ENCODE data around the gene JMJD1C. TPM values are rescaled to one million over a fixed set of nuclear protein-coding genes. Genes with fewer than 3 reads are reported as not detected.
"Not testable (repeated sequence)": the region's sequence is repeated elsewhere in the genome, so short reads cannot be mapped to it uniquely, and the experiment has no call there.

The JMJD1C gene
- total RNA-seq, 1 donor from 2014 or later, result 62.6 TPM

DNA sequence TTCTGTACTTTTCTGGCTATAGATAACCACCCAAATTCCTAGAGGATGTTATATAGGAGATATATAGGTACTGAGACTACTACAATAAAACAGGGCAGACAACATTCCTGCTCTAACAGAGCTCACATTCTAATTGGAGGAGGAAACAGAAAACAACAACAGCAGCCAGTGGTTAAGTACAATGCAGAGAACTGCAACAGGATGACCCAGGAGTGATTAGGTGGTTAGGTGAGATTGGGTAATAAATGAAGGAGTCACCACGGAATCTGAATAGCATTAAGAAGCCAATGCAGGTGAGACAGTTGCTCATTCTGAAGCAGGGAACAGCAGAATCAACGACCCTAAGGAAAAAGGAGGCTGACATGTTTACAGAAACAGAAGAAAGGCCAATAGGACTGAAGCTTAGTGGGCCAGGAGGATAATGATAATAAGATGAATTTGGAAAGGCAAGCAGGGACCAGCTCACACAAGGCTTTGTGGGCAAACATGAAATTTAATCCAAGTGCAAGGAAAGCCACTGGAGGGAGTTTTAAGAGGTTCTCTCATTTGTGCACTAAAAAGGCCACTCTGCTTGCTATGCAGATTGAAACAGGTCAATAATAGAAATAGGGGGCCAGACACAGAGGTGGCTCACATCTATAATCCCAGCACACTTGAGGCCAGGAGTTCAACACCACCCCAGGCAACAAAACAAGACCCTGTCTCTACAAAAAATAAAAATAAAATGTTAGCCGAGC lies 38.5 kb upstream of the JMJD1C start:
- TF ChIP-seq, protein P1, sequence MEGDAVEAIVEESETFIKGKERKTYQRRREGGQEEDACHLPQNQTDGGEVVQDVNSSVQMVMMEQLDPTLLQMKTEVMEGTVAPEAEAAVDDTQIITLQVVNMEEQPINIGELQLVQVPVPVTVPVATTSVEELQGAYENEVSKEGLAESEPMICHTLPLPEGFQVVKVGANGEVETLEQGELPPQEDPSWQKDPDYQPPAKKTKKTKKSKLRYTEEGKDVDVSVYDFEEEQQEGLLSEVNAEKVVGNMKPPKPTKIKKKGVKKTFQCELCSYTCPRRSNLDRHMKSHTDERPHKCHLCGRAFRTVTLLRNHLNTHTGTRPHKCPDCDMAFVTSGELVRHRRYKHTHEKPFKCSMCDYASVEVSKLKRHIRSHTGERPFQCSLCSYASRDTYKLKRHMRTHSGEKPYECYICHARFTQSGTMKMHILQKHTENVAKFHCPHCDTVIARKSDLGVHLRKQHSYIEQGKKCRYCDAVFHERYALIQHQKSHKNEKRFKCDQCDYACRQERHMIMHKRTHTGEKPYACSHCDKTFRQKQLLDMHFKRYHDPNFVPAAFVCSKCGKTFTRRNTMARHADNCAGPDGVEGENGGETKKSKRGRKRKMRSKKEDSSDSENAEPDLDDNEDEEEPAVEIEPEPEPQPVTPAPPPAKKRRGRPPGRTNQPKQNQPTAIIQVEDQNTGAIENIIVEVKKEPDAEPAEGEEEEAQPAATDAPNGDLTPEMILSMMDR (conservative IDR thresholded peaks at IDR 0.05), result no peak
- Mint-ChIP-seq H3K9me3 (no peaks in the 10 kb centered on the region), H3K4me3 (peak overlapping the region; percentile 48), H3K4me1 (ENCODE audit: unreplicated experiment) (peaks cover 22% of the 10 kb centered on the region), H3K27ac (peak overlapping the region; percentile 86), H3K36me3 (peaks cover 17% of the 10 kb centered on the region), H3K27me3 (no peaks in the 10 kb centered on the region)
- no peak for DNase-seq (ENCODE audit: extremely low spot score, unreplicated experiment)

DNA sequence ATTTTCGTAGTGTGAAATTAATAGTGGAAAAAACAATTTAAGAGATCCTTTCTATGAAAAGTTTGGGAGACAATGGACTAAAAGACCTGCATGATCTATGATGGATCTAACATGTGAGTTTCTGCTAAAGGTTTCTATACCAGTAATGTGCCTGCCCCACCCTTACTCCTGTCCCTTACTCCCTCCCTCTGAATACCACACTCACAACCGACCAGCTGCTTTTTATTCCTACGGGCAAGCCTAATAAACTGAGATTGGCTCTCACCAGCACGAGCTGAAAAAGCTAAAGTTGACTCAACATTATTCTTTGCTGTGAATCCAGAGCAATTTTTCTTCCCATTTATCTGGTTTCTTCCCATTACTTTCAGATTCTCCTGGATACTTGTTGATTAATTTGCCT lies 37.6 kb upstream of the JMJD1C start:
- DNase-seq (ENCODE audit: extremely low spot score, unreplicated experiment), result no peak
- TF ChIP-seq, protein P1 (conservative IDR thresholded peaks at IDR 0.05), result no peak
- H3K4me1 Mint-ChIP-seq (ENCODE audit: unreplicated experiment), result peaks cover 22% of the 10 kb centered on the region
- peaks cover 10% of the 10 kb centered on the region for H3K36me3 Mint-ChIP-seq
- H3K4me3 Mint-ChIP-seq, result peak overlapping the region; percentile 48
- no peaks in the 10 kb centered on the region for H3K27me3 Mint-ChIP-seq
- H3K9me3 Mint-ChIP-seq, result no peaks in the 10 kb centered on the region
- H3K27ac Mint-ChIP-seq, result peak overlapping the region; percentile 86

DNA sequence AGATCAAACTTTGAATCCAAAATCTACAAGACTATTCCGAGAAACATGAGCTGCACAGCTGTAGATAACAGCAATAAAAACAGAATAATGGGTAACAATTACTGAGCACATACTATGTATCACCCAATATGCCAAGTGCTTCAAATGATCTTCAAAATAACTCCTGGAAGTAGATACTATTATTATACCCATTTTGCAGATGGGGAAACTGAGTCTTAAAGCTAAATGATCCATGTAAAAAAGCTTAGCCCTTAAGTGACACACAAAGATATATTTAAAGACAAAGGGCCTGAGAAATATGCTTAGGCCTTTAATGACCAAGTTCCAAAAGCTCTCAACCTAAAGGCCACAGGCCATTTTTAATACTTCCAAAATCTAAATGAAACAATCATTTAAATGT lies 37.1 kb upstream of the JMJD1C start:
- no peaks in the 10 kb centered on the region for H3K27me3 Mint-ChIP-seq

DNA sequence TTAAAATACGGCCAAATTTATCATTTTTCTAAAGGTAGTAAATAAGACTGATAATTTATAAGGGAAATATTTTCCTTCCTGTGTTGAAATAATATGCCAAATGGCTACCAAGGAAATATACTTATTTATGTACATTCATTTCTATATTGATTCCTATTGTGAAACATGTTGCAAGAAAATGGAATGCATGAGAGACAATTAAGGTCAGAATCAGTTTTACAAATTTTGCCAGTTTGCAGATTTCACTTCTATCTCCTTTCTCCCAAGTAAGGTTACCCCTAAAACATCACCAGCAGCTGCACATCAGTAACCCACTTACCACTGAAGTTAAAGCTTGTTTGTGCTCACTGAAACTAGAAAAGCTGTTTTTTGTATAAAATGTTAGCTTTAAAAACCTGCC lies 36.2 kb upstream of the JMJD1C start:
- TF ChIP-seq, protein P1 (conservative IDR thresholded peaks at IDR 0.05), result no peak
- DNase-seq (ENCODE audit: extremely low spot score, unreplicated experiment), result no peak
- peaks cover 3% of the 10 kb centered on the region for H3K36me3 Mint-ChIP-seq
- peaks cover 23% of the 10 kb centered on the region for H3K4me1 Mint-ChIP-seq (ENCODE audit: unreplicated experiment)
- peak overlapping the region; percentile 9 for H3K27ac Mint-ChIP-seq
- H3K4me3 Mint-ChIP-seq, result no peak overlapping the region
- no peaks in the 10 kb centered on the region for H3K9me3 Mint-ChIP-seq
- H3K27me3 Mint-ChIP-seq, result no peaks in the 10 kb centered on the region

More for the DNA sequence above, 37.1 kb upstream of the JMJD1C start:
- TF ChIP-seq, protein P1 (conservative IDR thresholded peaks at IDR 0.05), result no peak
- H3K4me3 Mint-ChIP-seq, result no peak overlapping the region
- peak overlapping the region; percentile 86 for H3K27ac Mint-ChIP-seq
- H3K9me3 Mint-ChIP-seq, result no peaks in the 10 kb centered on the region
- peaks cover 6% of the 10 kb centered on the region for H3K36me3 Mint-ChIP-seq
- no peak for DNase-seq (ENCODE audit: extremely low spot score, unreplicated experiment)
- H3K4me1 Mint-ChIP-seq (ENCODE audit: unreplicated experiment), result peaks cover 22% of the 10 kb centered on the region

DNA sequence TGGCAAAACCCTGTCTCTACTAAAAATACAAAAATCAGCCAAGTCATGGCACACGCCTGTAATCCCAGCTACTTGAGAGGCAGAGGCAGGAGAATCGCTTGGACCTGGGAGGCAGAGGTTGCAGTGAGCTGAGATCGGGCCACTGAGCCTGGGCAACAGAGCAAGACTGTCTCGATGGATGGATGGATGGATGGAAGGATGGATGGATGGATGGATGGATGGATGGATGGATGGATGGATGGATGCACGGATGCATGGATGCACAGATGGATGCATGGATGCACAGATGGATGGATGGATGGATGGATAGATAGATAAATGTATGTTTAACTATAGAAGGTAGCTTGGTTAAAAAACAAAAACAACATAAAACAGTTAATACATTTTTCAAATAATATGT lies 34.8 kb upstream of the JMJD1C start:
- not testable (repeated sequence) for H3K27me3 Mint-ChIP-seq; H3K27ac Mint-ChIP-seq; H3K36me3 Mint-ChIP-seq; DNase-seq (ENCODE audit: extremely low spot score, unreplicated experiment); H3K9me3 Mint-ChIP-seq; H3K4me3 Mint-ChIP-seq
- peaks cover 23% of the 10 kb centered on the region for H3K4me1 Mint-ChIP-seq (ENCODE audit: unreplicated experiment)

DNA sequence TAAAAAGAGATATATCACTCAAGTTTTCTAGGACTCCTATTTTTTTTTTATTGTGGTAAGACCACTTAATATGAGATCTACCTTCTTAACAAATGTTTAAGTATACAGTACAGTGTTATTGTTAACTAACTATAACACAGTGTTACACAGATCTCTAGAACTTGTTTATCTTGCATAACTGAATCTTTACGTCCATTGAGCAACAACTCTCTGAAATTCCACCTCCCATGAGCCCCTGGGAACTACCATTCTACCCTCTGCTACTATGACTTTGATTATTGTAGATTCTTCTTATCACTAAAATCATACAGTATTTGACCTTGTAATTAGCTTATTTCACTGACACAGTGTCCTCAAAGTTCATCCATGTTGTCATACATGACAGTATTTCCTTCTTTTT lies 32.9 kb upstream of the JMJD1C start:
- TF ChIP-seq, protein P1 (conservative IDR thresholded peaks at IDR 0.05), result no peak

More for the DNA sequence above, 32.9 kb upstream of the JMJD1C start:
- DNase-seq (ENCODE audit: extremely low spot score, unreplicated experiment), result no peak
- Mint-ChIP-seq H3K9me3 (no peaks in the 10 kb centered on the region), H3K36me3 (peaks cover 13% of the 10 kb centered on the region), H3K4me3 (no peak overlapping the region), H3K27me3 (no peaks in the 10 kb centered on the region), H3K4me1 (ENCODE audit: unreplicated experiment) (peaks cover 10% of the 10 kb centered on the region), H3K27ac (no peak overlapping the region)
